ENCODE results near the gene CCDC3.
"Not testable (repeated sequence)": the region's sequence is repeated elsewhere in the genome, so short reads cannot be mapped to it uniquely, and the experiment has no call there.

Gene CCDC3

DNA sequence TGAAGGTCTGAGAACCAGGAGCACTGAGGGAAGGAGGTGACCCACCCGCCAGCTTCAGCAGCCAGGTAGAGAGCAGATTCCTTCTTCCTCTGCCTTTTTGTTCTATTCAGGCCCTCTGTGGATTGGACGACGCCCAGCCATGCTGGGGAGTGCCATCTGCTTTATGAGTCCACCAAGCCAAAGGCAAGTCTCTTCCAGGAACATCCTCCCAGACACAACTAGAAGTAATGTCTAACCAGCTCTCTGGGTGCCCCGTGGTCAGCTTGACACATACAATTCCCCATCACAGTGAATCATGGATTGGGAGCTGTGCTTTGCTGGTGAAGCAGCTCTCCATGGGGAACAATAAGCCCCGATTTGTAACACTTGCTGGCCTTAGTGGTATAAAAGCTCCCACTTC lies 125.2 kb downstream of the CCDC3 start:
- DNase-seq, result no peak

GRCh38 chr10:12875100-12875499 lies 126.4 kb downstream of the CCDC3 start:
- DNase-seq, result no peak

DNA sequence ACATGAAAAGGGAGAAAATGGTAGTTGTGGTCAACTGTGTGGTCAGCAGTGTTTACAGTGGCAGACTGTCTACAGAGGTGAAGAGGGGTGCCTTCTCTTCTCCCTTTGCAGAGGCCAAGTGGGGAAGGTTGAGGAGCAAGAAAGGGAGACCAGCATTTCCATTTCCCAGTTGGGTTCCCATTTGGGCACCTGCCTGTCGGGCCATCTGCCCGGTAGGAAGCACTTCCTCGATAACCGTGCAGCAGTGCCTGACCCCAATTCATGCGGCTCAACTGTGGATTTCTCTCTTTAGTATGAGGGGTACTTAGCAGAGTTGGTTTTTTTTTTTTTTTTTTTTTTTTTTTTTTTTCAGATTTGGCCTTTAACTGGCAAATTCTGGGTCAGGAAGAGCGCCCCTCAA lies 127.0 kb downstream of the CCDC3 start:
- no peak for DNase-seq

DNA sequence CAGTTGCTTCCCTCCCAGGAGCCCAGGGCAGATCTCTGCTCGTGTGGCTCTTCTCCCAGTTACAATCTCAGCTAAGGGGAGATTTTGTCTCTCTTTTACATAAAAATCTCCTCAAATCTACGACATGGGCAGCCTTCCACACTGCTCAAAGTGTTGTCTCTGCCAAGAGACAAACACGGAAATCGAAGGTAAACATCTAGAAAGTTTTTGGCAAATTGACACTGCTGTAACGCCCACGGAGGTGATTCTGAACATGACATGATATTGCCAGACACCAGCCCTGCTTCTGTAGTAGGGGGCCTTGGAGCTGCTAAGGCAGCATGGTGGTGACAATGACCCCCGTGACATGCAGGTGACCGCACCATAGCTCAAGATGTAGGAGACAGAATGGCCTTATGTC lies 128.3 kb downstream of the CCDC3 start:
- no peak for DNase-seq

DNA sequence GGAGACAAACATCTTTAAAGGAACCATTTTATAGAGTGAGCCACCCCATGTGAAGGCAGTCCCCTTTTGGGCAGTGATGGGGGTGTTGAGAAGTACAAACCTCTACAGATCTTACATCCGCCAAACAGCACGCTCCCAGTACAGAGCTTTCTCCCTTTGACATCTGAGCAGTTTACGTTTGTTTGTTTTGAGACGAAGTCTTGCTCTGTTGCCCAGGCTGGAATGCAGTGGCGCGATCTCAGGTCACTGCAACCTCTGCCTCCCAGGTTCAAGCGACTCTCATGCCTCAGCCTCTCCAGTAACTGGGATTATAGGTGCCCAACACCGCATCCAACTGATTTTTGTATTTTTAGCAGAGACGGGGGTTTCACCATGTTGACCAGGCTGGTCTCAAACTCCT lies 128.9 kb downstream of the CCDC3 start:
- DNase-seq, result no peak

GRCh38 chr10:12869427-12869826 lies 132.1 kb downstream of the CCDC3 start:
- DNase-seq, result no peak

- DNase-seq, result no peak
Measured at GRCh38 chr10:12868229-12868628, 133.3 kb downstream of the CCDC3 start.

- not testable (repeated sequence) for DNase-seq
Measured at GRCh38 chr10:12865515-12865914, 136.0 kb downstream of the CCDC3 start.

GRCh38 chr10:12862459-12862858 lies 139.1 kb downstream of the CCDC3 start:
- DNase-seq, result no peak

DNA sequence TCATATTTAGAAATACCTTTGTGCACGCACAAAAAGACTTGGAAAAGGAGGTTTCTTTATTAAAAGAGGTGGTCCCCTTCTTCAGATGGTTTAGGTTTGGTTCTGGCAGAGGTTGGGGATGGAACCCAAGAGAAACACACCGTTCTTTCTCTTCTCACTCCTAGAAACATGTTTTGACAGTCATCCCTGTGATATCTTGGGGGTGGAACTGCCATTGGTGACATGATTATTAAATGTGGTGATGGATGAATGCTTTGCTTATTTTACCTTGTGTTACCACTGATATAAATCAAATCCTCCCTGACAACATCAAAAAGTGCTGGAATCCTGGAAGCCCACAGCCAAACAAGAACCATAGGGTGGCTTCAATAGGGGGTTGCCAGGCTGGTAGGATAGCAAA lies 146.5 kb downstream of the CCDC3 start:
- no peak for DNase-seq

DNA sequence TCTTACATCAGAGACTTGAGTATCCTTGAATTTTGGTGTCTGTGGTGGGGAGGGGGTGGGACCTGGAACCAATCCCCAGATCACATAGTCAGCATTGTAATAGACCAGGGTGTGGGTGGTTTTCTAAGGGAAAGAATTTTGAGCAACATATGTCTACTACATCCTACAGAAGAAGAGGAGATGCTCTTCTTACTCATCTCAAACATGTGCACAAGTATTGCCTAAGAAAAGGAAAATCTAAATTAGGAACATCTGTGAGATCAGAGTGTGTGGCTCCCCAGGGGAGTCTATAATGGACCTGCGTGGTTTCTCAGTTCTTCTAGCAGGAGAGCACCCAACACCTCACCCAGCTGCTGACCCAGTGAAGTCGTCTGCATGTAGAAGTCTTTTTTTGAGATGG lies 148.8 kb downstream of the CCDC3 start:
- DNase-seq, result no peak

GRCh38 chr10:12849319-12850181 lies 152.0 kb downstream of the CCDC3 start:
- DNase-seq, result no peak

DNA sequence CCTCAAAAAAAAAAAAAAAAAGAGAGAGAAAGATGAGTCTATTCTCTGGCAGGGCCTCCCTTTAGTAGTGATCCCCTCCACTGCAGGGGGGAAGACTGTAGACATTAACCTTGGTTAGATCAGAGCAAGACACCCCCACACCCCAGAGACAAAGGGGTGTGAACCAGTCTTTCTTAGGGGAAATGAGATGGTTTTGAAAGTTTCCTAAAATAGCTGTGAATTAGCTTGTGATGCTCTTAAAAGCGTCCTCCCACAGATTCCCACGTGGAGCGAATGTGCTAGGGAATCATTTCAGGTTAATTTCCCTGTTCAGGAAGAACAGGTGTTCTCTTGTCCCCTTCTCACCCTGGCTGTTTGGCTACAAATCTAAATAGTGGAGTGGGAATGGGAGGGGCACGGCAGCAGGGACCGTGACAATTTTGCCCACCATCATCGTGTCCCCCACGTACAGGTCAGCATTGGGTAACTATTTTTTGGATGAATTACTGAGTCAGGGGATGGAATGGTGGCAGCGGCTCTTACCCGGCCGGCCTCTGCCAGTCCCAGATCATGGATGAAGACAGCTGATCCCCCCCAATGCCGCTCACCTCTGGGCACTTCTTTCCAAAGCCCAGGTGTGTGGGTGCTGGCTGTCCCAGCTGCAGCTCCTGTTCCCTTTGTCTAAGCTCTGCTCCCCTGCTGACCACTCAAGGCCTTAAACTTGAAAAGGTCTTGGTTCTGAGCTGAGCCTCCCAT lies 152.9 kb downstream of the CCDC3 start:
- DNase-seq, result no peak

GRCh38 chr10:12847361-12847975 lies 154.0 kb downstream of the CCDC3 start:
- DNase-seq, result no peak

DNA sequence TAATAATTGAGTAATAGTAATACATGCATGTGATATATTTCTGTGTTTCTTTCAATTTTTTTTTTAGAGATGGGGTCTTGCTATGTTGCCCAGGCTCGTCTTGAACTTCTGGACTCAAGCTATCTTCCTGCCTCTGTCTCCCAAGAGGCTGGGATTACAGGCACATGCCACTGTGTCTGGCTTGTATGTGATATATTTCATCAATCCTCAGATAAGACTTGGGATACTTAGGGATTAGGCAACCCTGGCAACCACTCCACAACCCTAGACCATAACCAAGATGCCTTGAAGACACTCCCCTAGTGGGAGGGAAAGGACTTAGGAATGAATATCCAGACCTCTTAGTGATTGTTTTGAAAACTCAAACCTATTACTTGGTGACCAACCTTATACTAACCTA lies 154.8 kb downstream of the CCDC3 start:
- no peak for DNase-seq
